ENCODE data around the gene LLCFC1. TPM values are rescaled to one million over a fixed set of nuclear protein-coding genes. Genes with fewer than 3 reads are reported as not detected.

Gene LLCFC1
- total RNA-seq = under 1 TPM in 1 of 2 donors, not detected in 1; 0.37 TPM
- polyA plus RNA-seq (ENCODE audit: insufficient read length in 6 of 6) = under 1 TPM; 0.21 to 0.77 (median 0.50) TPM
- long read RNA-seq, donor 1 = 0 reads
- long read RNA-seq, donor 2 = 0 reads
- long read RNA-seq, donor 3 = 0 reads
- long read RNA-seq, donor 4 = 0 reads
- long read RNA-seq, donor 5 = 0 reads
- long read RNA-seq, donor 6 = 0 reads
- long read RNA-seq, donor 7 = 0 reads
- long read RNA-seq, donor 8 = 0 reads
- long read RNA-seq, donor 9 = 0 reads
- long read RNA-seq, donor 10, partial matches to known transcripts = 0 of 1 reads
- long read RNA-seq, donor 10, other reads (novel, unspliced or antisense) = 1 of 1 reads
- long read RNA-seq, donor 11 = 0 reads
- long read RNA-seq, donor 12 = 0 reads

- ATAC-seq = peak; percentile 25
- Histone ChIP-seq H3K4me3 (no peak within 1 kb of the TSS), H3K4me1 (no peaks in the 10 kb centered on the region), H3K36me3 (no peaks in the 10 kb centered on the region), H3K9me3 (no peaks in the 10 kb centered on the region), H3K27me3 (no peaks in the 10 kb centered on the region), H3K27ac (no peak within 1 kb of the TSS)
- TF ChIP-seq CTCF (IDR thresholded peaks at IDR 0.05) = no peak
- no peak for DNase-seq
- intact Hi-C loops (cut with DNase I) = no loop called here
Observed at GRCh38 chr7:142939226-142939910, at the start of gene LLCFC1. TSS of gene LLCFC1 (plus strand) at chr7:142939484. CDS start at chr7:142939622, 138 bp downstream.

GRCh38 chr7:142889816-142890215 is 49.5 kb upstream of the LLCFC1 start:
- Histone ChIP-seq H3K4me3 (no peak overlapping the region), H3K27ac (no peak overlapping the region), H3K4me1 (no peaks in the 10 kb centered on the region), H3K36me3 (no peaks in the 10 kb centered on the region), H3K27me3 (no peaks in the 10 kb centered on the region), H3K9me3 (no peaks in the 10 kb centered on the region)
- ATAC-seq = no peak
- peak in 1 of 4 donors; percentile 10 for DNase-seq
- no peak for TF ChIP-seq CTCF (IDR thresholded peaks at IDR 0.05)
- intact Hi-C loops (cut with DNase I) = no loop called here

GRCh38 chr7:142890874-142891485 is 48.3 kb upstream of the LLCFC1 start:
- intact Hi-C loops (cut with DNase I) = no loop called here
- H3K27me3 ChIP-seq = no peaks in the 10 kb centered on the region
- H3K9me3 ChIP-seq = no peaks in the 10 kb centered on the region
- no peak overlapping the region for H3K4me3 ChIP-seq
- no peaks in the 10 kb centered on the region for H3K4me1 ChIP-seq
- H3K36me3 ChIP-seq = no peaks in the 10 kb centered on the region
- DNase-seq = no peak
- no peak for TF ChIP-seq CTCF (IDR thresholded peaks at IDR 0.05)
- no peak overlapping the region for H3K27ac ChIP-seq
- no peak for ATAC-seq

GRCh38 chr7:142891490-142892082 is 47.7 kb upstream of the LLCFC1 start:
- ATAC-seq (no peak), DNase-seq (no peak)
- Histone ChIP-seq H3K4me1 (no peaks in the 10 kb centered on the region), H3K27me3 (no peaks in the 10 kb centered on the region), H3K36me3 (no peaks in the 10 kb centered on the region), H3K9me3 (no peaks in the 10 kb centered on the region), H3K4me3 (no peak overlapping the region), H3K27ac (no peak overlapping the region)
- intact Hi-C loops (cut with DNase I) = no loop called here
- TF ChIP-seq CTCF (IDR thresholded peaks at IDR 0.05) = no peak

- no peak for DNase-seq
- TF ChIP-seq CTCF (IDR thresholded peaks at IDR 0.05) = no peak
- intact Hi-C loops (cut with DNase I) = no loop called here
- H3K36me3 ChIP-seq = no peaks in the 10 kb centered on the region
- H3K9me3 ChIP-seq = no peaks in the 10 kb centered on the region
- no peak overlapping the region for H3K27ac ChIP-seq
- no peak for ATAC-seq
- H3K4me1 ChIP-seq = no peaks in the 10 kb centered on the region
- no peak overlapping the region for H3K4me3 ChIP-seq
- no peaks in the 10 kb centered on the region for H3K27me3 ChIP-seq
Observed at GRCh38 chr7:142892951-142893350, 46.3 kb upstream of the LLCFC1 start.

Measured in left lung (tissue), 14 donors.